SJCRH30 (cell line): ENCODE data around the gene SYK. TPM values are rescaled to one million over a fixed set of nuclear protein-coding genes. Genes with fewer than 3 reads are reported as not detected.
A peak's percentile ranks its signal among the peaks of the same experiment; 100 is the strongest.

Experiments
- DNase-seq, 2 experiments: peaks; one replicate each; pipeline ENCODE4 v3.0.0-alpha.2; 2015 to 2020
- H3K27ac ChIP-seq: fragments of 250-450 bp; sonication (Bioruptor Pico); 2 replicates; pipeline ENCODE4 v1.5.1; 2020; ENCODE audit warnings: mild to moderate bottlenecking, moderate library complexity
- H3K27me3 ChIP-seq: fragments of 250-450 bp; sonication (Bioruptor Pico); 2 replicates; pipeline ENCODE4 v1.5.1; 2020; ENCODE audit warnings: mild to moderate bottlenecking, moderate library complexity
- H3K36me3 ChIP-seq: fragments of 250-450 bp; sonication (Bioruptor Pico); 2 replicates; pipeline ENCODE4 v1.5.1; 2020; ENCODE audit warnings: mild to moderate bottlenecking, moderate library complexity
- H3K4me1 ChIP-seq: fragments of 250-450 bp; sonication (Bioruptor Pico); 2 replicates; pipeline ENCODE4 v1.5.1; 2020; ENCODE audit warnings: mild to moderate bottlenecking, moderate library complexity
- H3K4me3 ChIP-seq: fragments of 250-450 bp; sonication (Bioruptor Pico); 2 replicates; pipeline ENCODE4 v1.5.1; 2020; ENCODE audit warnings: mild to moderate bottlenecking, moderate library complexity
- H3K9me3 ChIP-seq: fragments of 250-450 bp; sonication (Bioruptor Pico); replicated peaks from 2 replicates; pipeline ENCODE4 v1.5.1; 2020; ENCODE audit warnings: mild to moderate bottlenecking, moderate library complexity
- total RNA-seq: library from RNA; depleted of rRNA; stranded (reverse); fragments of >200 nt; shearing (Covaris generic); gene quantifications from 2 replicates; pipeline ENCODE4 v1.2.3, GENCODE V29; 2014

Gene SYK
- total RNA-seq, 1 experiment from 2014 or later, result not detected

DNA sequence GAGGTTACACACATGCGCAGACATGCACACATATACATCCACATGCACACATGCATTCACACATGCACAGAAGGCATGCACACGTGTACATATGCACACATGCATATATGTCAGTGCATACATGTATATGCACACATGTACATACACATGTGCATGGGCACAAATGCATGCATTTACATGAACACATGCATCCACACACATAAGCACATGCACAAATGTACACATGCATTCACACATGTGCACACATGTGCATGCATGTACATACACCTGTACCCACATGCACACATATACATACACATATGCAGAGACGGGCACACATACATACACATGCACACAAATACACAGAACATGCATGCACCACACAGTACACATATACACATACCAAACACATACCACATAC is 97.7 kb downstream of the SYK start:
- no peak overlapping the region for H3K27ac ChIP-seq
- H3K4me3 ChIP-seq, result no peak overlapping the region
- H3K27me3 ChIP-seq, result peaks cover 2% of the 10 kb centered on the region; the same call in 1 of the 2 replicates
- H3K4me1 ChIP-seq, result peaks cover 9% of the 10 kb centered on the region
- no peak for DNase-seq
- H3K9me3 ChIP-seq, result no peaks in the 10 kb centered on the region
- no peaks in the 10 kb centered on the region for H3K36me3 ChIP-seq

DNA sequence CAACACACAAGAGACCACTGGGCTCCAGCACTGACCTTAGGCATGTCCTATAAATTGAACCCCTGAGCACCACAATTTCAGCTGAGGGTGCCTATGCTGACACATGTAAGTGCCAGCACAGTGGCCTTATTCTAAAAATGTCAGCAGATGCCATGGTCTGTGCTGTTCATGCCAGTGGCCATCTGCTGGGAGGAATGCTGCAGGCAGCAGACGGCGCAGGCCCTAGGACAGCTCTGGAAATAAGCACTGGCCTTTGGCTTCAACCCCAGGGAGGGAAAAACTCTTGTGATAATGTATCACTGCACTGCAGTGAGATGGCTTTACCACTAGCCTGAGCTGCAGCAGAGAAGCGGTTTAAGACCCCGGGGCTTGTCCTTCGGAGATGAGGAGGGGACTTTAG is 98.5 kb downstream of the SYK start:
- DNase-seq, result no peak
- no peak overlapping the region for H3K27ac ChIP-seq
- H3K9me3 ChIP-seq, result no peaks in the 10 kb centered on the region
- no peak overlapping the region for H3K4me3 ChIP-seq
- H3K4me1 ChIP-seq, result peaks cover 4% of the 10 kb centered on the region
- H3K36me3 ChIP-seq, result no peaks in the 10 kb centered on the region
- peaks cover 2% of the 10 kb centered on the region; the same call in 1 of the 2 replicates for H3K27me3 ChIP-seq

GRCh38 chr9:90901933-90902332 is 100.3 kb downstream of the SYK start:
- DNase-seq, result no peak
- no peak overlapping the region for H3K4me3 ChIP-seq
- no peaks in the 10 kb centered on the region for H3K9me3 ChIP-seq
- no peak overlapping the region for H3K27ac ChIP-seq
- no peaks in the 10 kb centered on the region for H3K27me3 ChIP-seq
- no peaks in the 10 kb centered on the region for H3K4me1 ChIP-seq
- H3K36me3 ChIP-seq, result no peaks in the 10 kb centered on the region

- Histone ChIP-seq H3K36me3 (no peaks in the 10 kb centered on the region), H3K4me1 (no peaks in the 10 kb centered on the region), H3K27ac (no peak overlapping the region), H3K4me3 (no peak overlapping the region), H3K27me3 (no peaks in the 10 kb centered on the region), H3K9me3 (no peaks in the 10 kb centered on the region)
- DNase-seq, result no peak
Measured at GRCh38 chr9:90903766-90904424, 102.3 kb downstream of the SYK start.

DNA sequence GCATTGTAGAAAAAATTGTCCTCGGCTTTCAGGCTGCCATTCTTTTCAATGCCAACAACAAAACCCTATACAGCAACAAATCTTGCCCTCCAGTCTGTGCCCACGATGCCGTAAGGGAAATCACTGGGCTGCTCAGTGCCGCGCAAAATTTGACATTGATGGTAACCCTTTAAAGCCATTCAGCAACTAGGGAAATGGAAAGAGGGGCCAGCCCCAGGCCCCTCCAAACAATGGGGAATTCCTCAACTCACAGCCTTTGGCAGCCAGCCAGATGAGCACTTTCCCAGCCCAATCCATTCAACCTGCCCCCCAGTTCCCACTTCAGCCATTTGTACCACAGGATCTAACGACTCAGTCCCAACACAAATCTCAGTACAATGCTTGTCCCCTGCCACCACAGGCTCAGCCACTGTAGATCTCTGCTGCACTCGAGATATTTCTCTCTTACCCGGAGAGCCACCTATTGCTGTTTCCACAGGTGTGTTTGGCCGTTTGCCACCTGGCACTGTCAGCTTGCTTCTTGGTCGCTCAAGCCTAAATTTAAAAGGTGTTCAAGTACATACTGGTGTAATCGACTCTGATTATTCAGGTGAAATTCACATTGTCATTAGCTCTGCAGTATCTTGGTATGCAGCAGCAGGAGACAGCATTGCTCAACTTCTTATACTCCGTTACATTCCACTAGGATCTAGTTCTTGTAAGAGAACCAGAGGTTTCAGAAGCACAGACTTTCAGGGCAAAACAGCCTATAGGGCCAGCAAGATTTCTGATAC is 103.3 kb downstream of the SYK start:
- H3K27me3 ChIP-seq, result no peaks in the 10 kb centered on the region
- DNase-seq, result no peak
- H3K36me3 ChIP-seq, result no peaks in the 10 kb centered on the region
- H3K27ac ChIP-seq, result no peak overlapping the region
- H3K4me1 ChIP-seq, result no peaks in the 10 kb centered on the region
- H3K9me3 ChIP-seq, result no peaks in the 10 kb centered on the region
- no peak overlapping the region for H3K4me3 ChIP-seq

GRCh38 chr9:90905822-90906221 is 104.2 kb downstream of the SYK start:
- H3K4me1 ChIP-seq, result no peaks in the 10 kb centered on the region
- no peaks in the 10 kb centered on the region for H3K9me3 ChIP-seq
- no peaks in the 10 kb centered on the region for H3K36me3 ChIP-seq
- DNase-seq, result no peak
- H3K27ac ChIP-seq, result no peak overlapping the region
- no peak overlapping the region for H3K4me3 ChIP-seq
- no peaks in the 10 kb centered on the region for H3K27me3 ChIP-seq

DNA sequence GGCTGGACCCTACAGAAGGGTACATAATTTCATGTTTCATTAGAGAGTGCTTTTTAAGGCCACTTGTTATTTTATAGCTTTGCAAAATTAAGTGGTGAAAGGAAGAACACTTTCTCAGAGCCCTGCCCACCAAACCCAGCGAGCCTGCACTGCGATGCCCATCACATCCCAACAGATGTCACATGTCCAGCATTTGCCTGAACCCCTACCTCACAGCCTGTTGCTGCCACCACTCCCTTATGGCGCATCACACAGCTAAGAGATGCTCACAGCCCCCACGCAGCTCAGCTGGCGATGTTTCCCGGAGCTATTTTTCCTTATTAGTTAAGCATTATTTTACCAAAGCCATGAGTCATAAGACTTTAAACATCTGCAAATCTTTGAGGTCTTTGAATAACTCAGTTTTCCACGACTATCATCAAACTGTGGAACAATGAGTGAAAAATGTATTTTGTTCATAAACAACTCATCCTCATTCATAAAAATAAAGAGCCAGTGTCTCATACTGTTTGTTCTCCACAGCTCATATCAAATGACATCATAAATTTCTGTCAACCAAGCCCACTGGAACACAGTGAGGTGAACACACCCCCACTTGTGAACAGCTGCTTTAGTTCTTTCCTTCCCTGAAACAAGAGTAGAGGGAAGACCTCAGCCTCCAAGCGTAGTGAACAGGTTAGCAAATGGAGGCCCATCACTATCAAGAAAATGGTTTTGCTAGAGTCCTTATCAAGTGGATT is 104.9 kb downstream of the SYK start:
- Histone ChIP-seq H3K27ac (no peak overlapping the region), H3K9me3 (no peaks in the 10 kb centered on the region), H3K36me3 (no peaks in the 10 kb centered on the region), H3K27me3 (no peaks in the 10 kb centered on the region), H3K4me3 (no peak overlapping the region), H3K4me1 (no peaks in the 10 kb centered on the region)
- DNase-seq, result peak in 1 of 2 experiments; percentile 12

GRCh38 chr9:90907056-90907445 is 105.4 kb downstream of the SYK start:
- DNase-seq, result no peak
- no peaks in the 10 kb centered on the region for H3K9me3 ChIP-seq
- no peaks in the 10 kb centered on the region for H3K36me3 ChIP-seq
- H3K27ac ChIP-seq, result no peak overlapping the region
- H3K4me3 ChIP-seq, result no peak overlapping the region
- no peaks in the 10 kb centered on the region for H3K27me3 ChIP-seq
- H3K4me1 ChIP-seq, result no peaks in the 10 kb centered on the region

- H3K4me1 ChIP-seq, result no peaks in the 10 kb centered on the region
- H3K27me3 ChIP-seq, result no peaks in the 10 kb centered on the region
- no peak overlapping the region for H3K4me3 ChIP-seq
- H3K27ac ChIP-seq, result no peak overlapping the region
- H3K36me3 ChIP-seq, result no peaks in the 10 kb centered on the region
- no peak for DNase-seq
- H3K9me3 ChIP-seq, result no peaks in the 10 kb centered on the region
Measured at GRCh38 chr9:90907790-90908189, 106.2 kb downstream of the SYK start.

- no peaks in the 10 kb centered on the region for H3K4me1 ChIP-seq
- H3K27me3 ChIP-seq, result no peaks in the 10 kb centered on the region; the same call in 1 of the 2 replicates
- H3K9me3 ChIP-seq, result no peaks in the 10 kb centered on the region
- no peak overlapping the region for H3K4me3 ChIP-seq
- no peaks in the 10 kb centered on the region for H3K36me3 ChIP-seq
- no peak overlapping the region for H3K27ac ChIP-seq
- DNase-seq, result no peak
Measured at GRCh38 chr9:90909225-90909624, 107.6 kb downstream of the SYK start.

DNA sequence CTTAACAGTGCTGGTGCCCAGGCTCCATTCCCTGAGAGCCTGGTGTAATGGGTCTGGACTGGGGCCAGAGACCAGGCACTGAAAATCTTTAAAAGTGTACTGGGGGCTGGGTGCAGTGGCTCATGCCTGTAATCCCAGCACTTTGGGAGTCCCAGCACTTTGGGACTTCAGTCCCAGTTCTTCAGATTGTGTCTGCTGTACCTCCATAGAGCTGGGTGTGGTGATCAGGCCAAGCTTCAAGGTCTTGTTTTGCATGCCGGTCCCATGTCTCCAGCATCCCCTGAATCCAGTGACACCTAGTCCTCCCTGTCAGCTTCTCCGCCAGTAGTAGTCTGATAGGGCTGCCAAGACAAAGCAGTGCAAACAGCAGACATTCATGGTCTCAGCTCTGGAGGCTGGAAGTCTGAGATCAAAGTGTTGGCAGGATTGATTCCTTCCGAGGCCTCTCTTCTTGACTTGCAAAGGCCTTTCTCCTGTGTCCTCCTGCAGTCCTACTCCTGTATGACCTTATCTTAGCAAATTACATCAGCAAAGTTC is 108.2 kb downstream of the SYK start:
- Histone ChIP-seq H3K9me3 (no peaks in the 10 kb centered on the region), H3K36me3 (no peaks in the 10 kb centered on the region), H3K4me1 (no peaks in the 10 kb centered on the region), H3K27ac (no peak overlapping the region), H3K4me3 (no peak overlapping the region), H3K27me3 (no peaks in the 10 kb centered on the region; the same call in 1 of the 2 replicates)
- DNase-seq, result no peak

GRCh38 chr9:90914196-90914595 is 112.6 kb downstream of the SYK start:
- Histone ChIP-seq H3K4me3 (no peak overlapping the region), H3K36me3 (no peaks in the 10 kb centered on the region), H3K27ac (no peak overlapping the region), H3K27me3 (no peaks in the 10 kb centered on the region; the same call in 1 of the 2 replicates), H3K9me3 (no peaks in the 10 kb centered on the region), H3K4me1 (no peaks in the 10 kb centered on the region)
- DNase-seq, result no peak

DNA sequence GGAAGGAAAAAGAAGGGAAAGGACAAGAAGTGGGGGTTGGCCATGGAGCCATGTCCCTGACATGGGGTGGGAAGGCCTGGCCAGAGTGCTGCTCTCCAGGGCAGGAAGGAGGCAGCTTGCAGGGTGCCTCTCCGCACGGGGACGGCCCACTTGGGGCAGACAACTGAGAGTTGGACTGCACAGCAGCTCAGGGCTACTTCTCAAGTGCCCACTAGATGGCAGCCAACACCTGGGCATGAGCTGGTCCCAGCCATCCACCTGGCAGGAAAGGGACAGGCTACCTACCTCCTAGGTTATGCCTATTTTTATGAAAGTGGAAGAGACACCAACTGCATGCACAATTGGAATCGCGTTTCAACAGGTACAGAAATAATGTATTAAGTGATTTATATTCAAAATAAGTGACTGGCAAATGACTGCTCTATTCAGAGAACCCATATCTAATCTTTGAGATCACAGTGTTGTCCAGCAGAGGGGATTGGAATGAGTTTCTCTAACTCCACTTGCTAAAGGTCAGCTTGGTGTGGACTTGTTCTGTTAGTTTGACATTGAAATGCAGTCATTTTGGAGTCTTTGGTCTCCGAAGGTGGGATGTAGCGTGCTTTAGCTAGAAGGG is 113.4 kb downstream of the SYK start:
- Histone ChIP-seq H3K27me3 (no peaks in the 10 kb centered on the region; the same call in 1 of the 2 replicates), H3K9me3 (no peaks in the 10 kb centered on the region), H3K4me3 (no peak overlapping the region), H3K27ac (no peak overlapping the region), H3K4me1 (no peaks in the 10 kb centered on the region), H3K36me3 (no peaks in the 10 kb centered on the region)
- DNase-seq, result peak; percentile 61 to 84

DNA sequence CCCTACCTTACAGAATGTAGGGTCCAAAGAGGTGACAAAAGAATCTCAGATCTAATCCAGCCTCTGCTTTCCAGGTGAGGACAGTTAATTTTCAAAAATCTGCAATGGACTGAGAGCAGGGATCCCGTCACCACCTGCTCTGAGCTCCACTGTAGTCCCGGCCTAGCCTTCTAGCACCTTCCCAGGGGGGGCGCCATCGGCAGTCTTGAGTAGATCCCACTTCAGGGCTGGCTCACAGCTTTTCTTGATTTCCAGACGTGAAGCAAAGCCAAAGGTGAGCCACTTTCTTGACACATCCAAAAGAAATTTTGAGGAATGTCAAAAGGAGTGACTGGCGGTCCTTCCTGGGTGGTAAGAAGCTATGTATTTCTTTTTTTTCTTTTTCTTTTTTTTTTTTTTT is 114.1 kb downstream of the SYK start:
- Histone ChIP-seq H3K27me3 (no peaks in the 10 kb centered on the region; the same call in 1 of the 2 replicates), H3K4me3 (no peak overlapping the region), H3K4me1 (no peaks in the 10 kb centered on the region), H3K36me3 (no peaks in the 10 kb centered on the region), H3K9me3 (no peaks in the 10 kb centered on the region), H3K27ac (no peak overlapping the region)
- DNase-seq, result peak; percentile 22 to 37
